K562 (cell line): ENCODE results near the gene PDLIM5. TPM values are rescaled to one million over a fixed set of nuclear protein-coding genes. Genes with fewer than 3 reads are reported as not detected.

Experiments used
- ATAC-seq: fragments of 200-7000 bp; cut with Tn5 transposase; 3 replicates; pipeline ENCODE4 v1.9.1; 2020; ENCODE audit warnings: moderate library complexity
- BruUV-seq: library from RNA; stranded (reverse); fragments of 400-500 nt; replicated peaks from 2 replicates; lab custom pipeline; 2021; lab: Mats Ljungman, UMichigan
- CTCF ChIA-PET: fragments of 300-600 bp; formaldehyde crosslinking; extraction: SDS; loops from one replicate; lab custom pipeline; 2021; ENCODE audit warnings: low intra/inter-chr PET ratio; lab: Yijun Ruan, JAX
- POLR2A ChIA-PET: fragments of 300-600, 350-650 bp; sonication (Branson Sonifier 250); formaldehyde crosslinking; extraction: SDS; loops from one replicate; lab custom pipeline; 2021; ENCODE audit warnings: antibody characterized with exemption, inconsistent platforms; lab: Yijun Ruan, JAX
- DNase-seq, 4 experiments: peaks; one replicate each; pipeline versions ENCODE4 v3.0.0 to v3.0.0-alpha.2; 2011 to 2018; ENCODE audit warnings: low spot score in 3 of 4, mixed read lengths in 3 of 4; ENCODE audit errors: extremely low read depth in 1 of 4
- FAIRE-seq: peaks from 2 replicates; lab custom pipeline; 2011; peaks lifted over from hg19 to GRCh38; lab: Jason Lieb, UNC
- H2AFZ ChIP-seq: 2 replicates; pipeline ENCODE4 v1.6.0; 2011; ENCODE audit warnings: low read depth, low read length, control low read depth, inconsistent platforms
- H3K27ac ChIP-seq: fragments of 200-600 bp; 3 replicates; pipeline ENCODE4 v1.8.0; 2011; ENCODE audit warnings: low read depth, mild to moderate bottlenecking, control low read depth, inconsistent platforms, low read length, moderate library complexity, mixed read lengths; ENCODE audit errors: extremely low read depth
- H3K27me3 ChIP-seq, 2 experiments: fragments of 300-600 bp in 1 of 2; 2 replicates in 1 of 2; 3 replicates in 1 of 2; pipeline versions ENCODE4 v1.6.0 to v1.8.0; 2011; ENCODE audit warnings: inconsistent platforms in 2 of 2, low read length in 2 of 2, mild to moderate bottlenecking in 1 of 2, mixed read lengths in 1 of 2, moderate library complexity in 1 of 2; ENCODE audit not compliant: control insufficient read depth in 2 of 2, insufficient read depth in 2 of 2
- H3K36me3 ChIP-seq: fragments of 300-600 bp; 3 replicates; pipeline ENCODE4 v1.8.0; 2011; ENCODE audit warnings: mild to moderate bottlenecking, low read length, inconsistent platforms; ENCODE audit not compliant: control insufficient read depth, insufficient read depth
- H3K4me1 ChIP-seq, 2 experiments: fragments of 200-600 bp in 1 of 2; replicated peaks in 1 of 2; 2 replicates in 1 of 2; 3 replicates in 1 of 2; pipeline versions ENCODE4 v1.5.1 to v1.8.0; 2011; ENCODE audit warnings: inconsistent platforms in 2 of 2, low read length in 2 of 2, mild to moderate bottlenecking in 1 of 2, mixed read lengths in 1 of 2, moderate library complexity in 1 of 2; ENCODE audit not compliant: control insufficient read depth in 2 of 2, insufficient read depth in 2 of 2
- H3K4me2 ChIP-seq: 2 replicates; pipeline ENCODE4 v1.6.1; 2011; ENCODE audit warnings: low read length, control low read depth, inconsistent platforms, mixed read lengths; ENCODE audit not compliant: insufficient read depth
- H3K4me3 ChIP-seq: fragments of 200-600 bp; sonication (generic), shearing (Covaris generic); 2 replicates; pipeline ENCODE4 v1.5.1; 2016; ENCODE audit warnings: control low read depth, inconsistent platforms
- H3K79me2 ChIP-seq: fragments of 200-600 bp; 3 replicates; pipeline ENCODE4 v1.8.0; 2011; ENCODE audit warnings: low read length, inconsistent platforms; ENCODE audit not compliant: control insufficient read depth, insufficient read depth
- H3K9ac ChIP-seq, 2 experiments: 2 replicates each; pipeline versions ENCODE4 v1.6.0 to v1.6.1; 2011; ENCODE audit warnings: low read depth in 2 of 2, low read length in 2 of 2, control low read depth in 1 of 2, inconsistent platforms in 1 of 2, mild to moderate bottlenecking in 1 of 2, mixed read lengths in 1 of 2; ENCODE audit not compliant: insufficient read depth in 1 of 2
- H3K9me1 ChIP-seq: one replicate; pipeline ENCODE4 v1.6.0; 2011; ENCODE audit warnings: inconsistent platforms, mild to moderate bottlenecking, low read length, moderate library complexity; ENCODE audit not compliant: control insufficient read depth, insufficient read depth
- H3K9me3 ChIP-seq: replicated peaks from 2 replicates; pipeline ENCODE4 v1.5.1; 2011; ENCODE audit warnings: low read depth, low read length, inconsistent platforms; ENCODE audit not compliant: control insufficient read depth, insufficient read depth
- H4K20me1 ChIP-seq: replicated peaks from 2 replicates; pipeline ENCODE4 v1.6.1; 2011; ENCODE audit warnings: low read length, inconsistent platforms, mixed read lengths; ENCODE audit not compliant: control insufficient read depth, insufficient read depth
- MCM3 ChIP-seq: fragments of 450-650 bp; IDR thresholded peaks from 2 replicates; pipeline ENCODE4 v1.6.1; 2016
- NFIX ChIP-seq: fragments of 250-450 bp; sonication (Bioruptor Pico); IDR thresholded peaks from 2 replicates; pipeline ENCODE4 v1.4.0; 2020; ENCODE audit warnings: low read depth, mild to moderate bottlenecking, moderate library complexity
- PHF20 ChIP-seq: fragments of 450-650 bp; IDR thresholded peaks from 2 replicates; pipeline ENCODE4 v1.6.1; 2018; ENCODE audit not compliant: partially characterized antibody
- POLR2B ChIP-seq: fragments of 450-650 bp; IDR thresholded peaks from 2 replicates; pipeline ENCODE4 v1.6.1; 2018; ENCODE audit warnings: low read depth; ENCODE audit not compliant: partially characterized antibody
- PRMT5 ChIP-seq: sonication (generic); formaldehyde crosslinking; IDR thresholded peaks from 2 replicates; pipeline ENCODE4 v1.5.0; 2020; ENCODE audit warnings: missing genetic modification reagents
- TEAD1 ChIP-seq, 2 experiments: fragments of 450-650 bp in 1 of 2; sonication (generic) in 1 of 2; formaldehyde crosslinking; IDR thresholded peaks; 2 replicates each; pipeline versions ENCODE4 v1.4.0 to v1.8.0; 2020 to 2022; ENCODE audit warnings: mild to moderate bottlenecking in 2 of 2, missing genetic modification reagents in 1 of 2
- THRB ChIP-seq: fragments of 450-650 bp; formaldehyde crosslinking; conservative IDR thresholded peaks from 2 replicates; pipeline ENCODE4 v1.4.0; 2022; ENCODE audit warnings: mild to moderate bottlenecking, missing genetic modification characterization
- TRIM24 ChIP-seq, 2 experiments: fragments of 450-650 bp; IDR thresholded peaks; 2 replicates each; pipeline ENCODE4 v1.6.1; 2016
- YBX1 ChIP-seq: fragments of 450-650 bp; IDR thresholded peaks from 2 replicates; pipeline ENCODE4 v1.7.1; 2016; ENCODE audit warnings: mild to moderate bottlenecking
- ZNF347 ChIP-seq: fragments of 450-650 bp; formaldehyde crosslinking; IDR thresholded peaks from 2 replicates; pipeline ENCODE4 v1.4.0; 2020; ENCODE audit warnings: low read depth, mild to moderate bottlenecking, moderate library complexity
- ZNF41 ChIP-seq: fragments of 250-450 bp; sonication (Bioruptor Pico); conservative IDR thresholded peaks from 2 replicates; pipeline ENCODE4 v1.4.0; 2020; ENCODE audit warnings: mild to moderate bottlenecking
- WGBS: fragments of 100-300 bp; shearing (Covaris generic); methylation state at CpG from one replicate; pipeline ENCODE4 v1.1.6; 2016; ENCODE audit warnings: low coverage, mixed read lengths; ENCODE audit not compliant: insufficient coverage; ENCODE audit errors: missing lambda C conversion rate; 5-methylcytosine and 5-hydroxymethylcytosine counted together
- in situ Hi-C: fragments of 300-500 bp; cut with MboI; formaldehyde crosslinking; loops from 4 replicates; pipeline ENCODE4 v1.15.0; 2018; ENCODE audit warnings: inconsistent platforms, mixed read lengths
- intact Hi-C: fragments of 100-400 bp; cut with micrococcal nuclease; formaldehyde crosslinking; loops from 2 replicates; pipeline ENCODE4 v1.14.2; 2022
- polyA plus RNA-seq, 8 experiments: library from polyadenylated mRNA; depleted of rRNA in 4 of 8; stranded (reverse) in 5 of 8; unstranded in 3 of 8; fragments of >200 nt; fragmentation: Nextera tagmentation in 2 of 8; fragmentation: Illumina TruSeq in 1 of 8; extraction: Ambion mirVana in 2 of 8; extraction: Trizol in 1 of 8; gene quantifications; 2 replicates each; pipeline versions ENCODE4 v1.2.1 to v1.2.3, GENCODE V29; 2011 to 2014; ENCODE audit warnings: inconsistent platforms in 1 of 8, missing spikeins in 1 of 8
- total RNA-seq, 7 experiments: library from RNA; depleted of rRNA in 6 of 7; stranded (reverse); fragments of >200 nt in 6 of 7; fragmentation: Illumina TruSeq in 2 of 7; extraction: Trizol in 2 of 7; gene quantifications; 2 replicates each; pipeline versions ENCODE4 v1.2.1 to v1.2.3, GENCODE V29; 2011 to 2021; ENCODE audit warnings: low replicate concordance in 1 of 7

Gene PDLIM5
- total and polyA plus RNA-seq, 9 of the 15 experiments (the other 6 are each of a cell fraction or from before 2014, with no cell fraction given), result 36.9 to 127 (median 62.5) TPM

GRCh38 chr4:94468093-94468769, 16.5 kb downstream of the PDLIM5 start:
- no peak for DNase-seq

More at GRCh38 chr4:94468093-94468769, 16.5 kb downstream of the PDLIM5 start:
- WGBS, result 68% methylated on average over 4 of the region's 4 CpGs
- H3K27ac ChIP-seq, result no peak overlapping the region
- FAIRE-seq (no peak), ATAC-seq (no peak)
- H2AFZ ChIP-seq, result no peak overlapping the region
- no peak overlapping the region for H3K4me3 ChIP-seq
- no peak overlapping the region for H3K9ac ChIP-seq
- no TSS peak for BruUV-seq
- no peaks in the 10 kb centered on the region; the same call in 1 of the 2 replicates for H3K9me3 ChIP-seq
- ChIA-PET CTCF (no interaction called here), POLR2A (interaction anchor here (0.9 to 1.3 kb wide), 3 partner anchors 9 to 54 kb away, joined by 3 to 6 read pairs (median 3); no protein-coding TSS in a partner anchor)
- in situ Hi-C loops, result no loop called here
- no peaks in the 10 kb centered on the region for H4K20me1 ChIP-seq
- H3K4me1 ChIP-seq, result peaks cover 6 to 16% of the 10 kb centered on the region in 2 experiments; a peak in 3 of 5 replicates
- no peaks in the 10 kb centered on the region for H3K27me3 ChIP-seq
- TF ChIP-seq YBX1 (no peak), PRMT5 (no peak), MCM3 (no peak), NFIX (no peak), THRB (CRISPR knock-in tag) (no peak), ZNF41 (CRISPR knock-in tag) (no peak), ZNF347 (CRISPR knock-in tag) (no peak), TRIM24 (IDR thresholded peaks at IDR 0.05) (no peak), PHF20 (no peak), POLR2B (no peak), TEAD1 (CRISPR knock-in tag; IDR thresholded peaks at IDR 0.05) (no peak)
- H3K9me1 ChIP-seq, result no peaks in the 10 kb centered on the region
- intact Hi-C loops, result no loop called here
- H3K36me3 ChIP-seq, result peaks cover 11% of the 10 kb centered on the region; the same call in 1 of the 3 replicates
- H3K4me2 ChIP-seq, result no peak overlapping the region
- peaks cover 94% of the 10 kb centered on the region for H3K79me2 ChIP-seq
